Right lobe of liver (tissue), 6 donors: ENCODE measurements around the gene DLG2. TPM values are rescaled to one million over a fixed set of nuclear protein-coding genes. Genes with fewer than 3 reads are reported as not detected.

Source experiments
- ATAC-seq, 4 donors: fragments of 200-7000 bp; cut with Tn5 transposase; one replicate each; pipeline ENCODE4 v1.9.1; 2020; ENCODE audit warnings: mild to moderate bottlenecking in 4 of 4, moderate library complexity in 4 of 4
- DNase-seq, 3 donors: peaks; one replicate each; pipeline ENCODE4 v3.0.0-alpha.2; 2020
- H3K27ac ChIP-seq, 3 donors: fragments of 200-600 bp; one replicate each; pipeline ENCODE4 v1.8.0; 2022
- H3K27me3 ChIP-seq, 2 donors: fragments of 200-600 bp; one replicate each; pipeline ENCODE4 v1.8.0; 2022
- H3K36me3 ChIP-seq, 4 donors: fragments of 200-600 bp; sonication (generic) in 1 of 4; one replicate each; pipeline versions ENCODE4 v1.5.1 to v1.8.0; 2017 to 2022; ENCODE audit warnings: control low read depth in 1 of 4
- H3K4me1 ChIP-seq, 4 donors: fragments of 200-600 bp; sonication (generic) in 1 of 4; one replicate each; pipeline versions ENCODE4 v1.5.1 to v1.8.0; 2017 to 2022; ENCODE audit warnings: control low read depth in 1 of 4
- H3K4me3 ChIP-seq, 3 donors: fragments of 200-600 bp; one replicate each; pipeline ENCODE4 v1.8.0; 2022
- H3K9me3 ChIP-seq, 4 donors: fragments of 200-600 bp; sonication (generic) in 1 of 4; one replicate each; pipeline versions ENCODE4 v1.5.1 to v1.8.0; 2017 to 2022; ENCODE audit warnings: control low read depth in 1 of 4
- POLR2A ChIP-seq: fragments of 450-650 bp; IDR thresholded peaks from one replicate; pipeline ENCODE4 v1.6.1; 2017; ENCODE audit warnings: antibody characterized with exemption, mild to moderate bottlenecking
- WGBS: methylation state at CpG from one replicate; pipeline ENCODE4 v1.1.6; 2018; ENCODE audit warnings: low coverage, low lambda C conversion rate; ENCODE audit not compliant: insufficient coverage; ENCODE audit errors: missing lambda C conversion rate; 5-methylcytosine and 5-hydroxymethylcytosine counted together
- intact Hi-C, 2 donors: fragments of 100-400 bp; cut with DNase I; formaldehyde crosslinking; loops; one replicate each; pipeline versions ENCODE4 v1.11.2 to v1.14.1; 2022
- total RNA-seq, 6 experiments: library from RNA; depleted of rRNA in 2 of 6; stranded (reverse); fragments of >200 nt in 2 of 6; fragmentation: NEBNext Ultra II Directional in 3 of 6; extraction: Animal tissue kit (Norgen Biotek cat#: 25700) in 3 of 6; gene quantifications; one replicate each; pipeline versions ENCODE4 v1.1.0 to v1.2.4, GENCODE V29; 2016 to 2023
- TF ChIP-seq, protein P1 (sequence below), 4 donors: fragments of 200-600 bp in 3 of 4; fragments of 450-650 bp in 1 of 4; IDR thresholded peaks; one replicate each; pipeline versions ENCODE4 v1.5.1 to v1.8.0; 2016 to 2022; ENCODE audit warnings: antibody characterized with exemption in 4 of 4, mild to moderate bottlenecking in 2 of 4
- donor health status: DM: no; HTN: yes; CAD: no.
- donor health status: DM: no; HTN: no; CAD: no.
- donor health status: DM: no; HTN: no; CAD: no.
- donor health status: DM: no; HTN: yes; CAD: no.
- donor health status: DM: no; HTN: yes; CAD: no.

DLG2 gene
- total RNA-seq, 6 experiments from 2014 or later, result 1.2 to 6.4 (median 2.5) TPM

DNA sequence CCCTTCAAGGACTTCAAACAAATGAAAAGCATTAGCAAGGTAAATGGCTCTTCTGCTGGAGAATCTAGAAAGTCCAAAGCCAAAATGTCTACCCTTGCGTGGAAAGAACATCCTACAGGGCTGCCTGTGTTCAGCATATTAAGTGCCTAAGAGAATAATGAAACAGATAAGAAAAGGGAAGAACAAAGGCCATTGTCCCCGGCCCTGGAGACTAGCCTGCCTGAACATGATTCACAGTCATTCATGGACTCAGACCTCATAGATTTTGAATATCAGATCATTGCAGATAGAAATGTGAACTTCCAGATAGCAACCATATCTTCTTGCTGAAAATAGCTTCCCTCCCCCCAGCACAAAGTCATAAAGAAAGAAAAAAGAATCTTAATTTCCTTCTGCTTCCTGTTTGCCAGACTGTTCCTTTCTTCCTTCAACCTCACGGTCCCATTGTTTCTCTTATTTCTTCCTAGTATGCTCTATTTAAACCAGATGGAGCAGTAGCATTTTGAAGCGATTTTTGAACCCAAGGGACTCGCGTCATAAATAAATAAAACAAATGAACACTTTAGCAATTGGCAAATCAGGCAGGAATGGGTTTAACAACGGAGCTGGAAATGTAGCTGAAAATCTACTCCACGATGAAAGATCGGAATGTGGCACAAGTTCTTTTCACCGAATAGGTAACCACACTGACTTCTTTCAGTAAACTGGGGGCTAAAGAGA, 1932.8 kb downstream of the DLG2 start:
- WGBS, result 73% methylated on average over 9 of the region's 10 CpGs
- Histone ChIP-seq H3K27me3 (no peaks in the 10 kb centered on the region), H3K27ac (no peak overlapping the region), H3K4me1 (no peaks in the 10 kb centered on the region), H3K9me3 (no peaks in the 10 kb centered on the region), H3K4me3 (no peak overlapping the region), H3K36me3 (no peaks in the 10 kb centered on the region)
- intact Hi-C loops, result no loop called here
- no peak for DNase-seq
- ATAC-seq, result no peak
- no peak for TF ChIP-seq POLR2A
- TF ChIP-seq, protein P1, sequence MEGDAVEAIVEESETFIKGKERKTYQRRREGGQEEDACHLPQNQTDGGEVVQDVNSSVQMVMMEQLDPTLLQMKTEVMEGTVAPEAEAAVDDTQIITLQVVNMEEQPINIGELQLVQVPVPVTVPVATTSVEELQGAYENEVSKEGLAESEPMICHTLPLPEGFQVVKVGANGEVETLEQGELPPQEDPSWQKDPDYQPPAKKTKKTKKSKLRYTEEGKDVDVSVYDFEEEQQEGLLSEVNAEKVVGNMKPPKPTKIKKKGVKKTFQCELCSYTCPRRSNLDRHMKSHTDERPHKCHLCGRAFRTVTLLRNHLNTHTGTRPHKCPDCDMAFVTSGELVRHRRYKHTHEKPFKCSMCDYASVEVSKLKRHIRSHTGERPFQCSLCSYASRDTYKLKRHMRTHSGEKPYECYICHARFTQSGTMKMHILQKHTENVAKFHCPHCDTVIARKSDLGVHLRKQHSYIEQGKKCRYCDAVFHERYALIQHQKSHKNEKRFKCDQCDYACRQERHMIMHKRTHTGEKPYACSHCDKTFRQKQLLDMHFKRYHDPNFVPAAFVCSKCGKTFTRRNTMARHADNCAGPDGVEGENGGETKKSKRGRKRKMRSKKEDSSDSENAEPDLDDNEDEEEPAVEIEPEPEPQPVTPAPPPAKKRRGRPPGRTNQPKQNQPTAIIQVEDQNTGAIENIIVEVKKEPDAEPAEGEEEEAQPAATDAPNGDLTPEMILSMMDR (IDR thresholded peaks at IDR 0.05), result no peak

- Histone ChIP-seq H3K36me3 (no peaks in the 10 kb centered on the region), H3K4me3 (no peak overlapping the region), H3K4me1 (no peaks in the 10 kb centered on the region), H3K9me3 (no peaks in the 10 kb centered on the region), H3K27me3 (no peaks in the 10 kb centered on the region), H3K27ac (no peak overlapping the region)
- intact Hi-C loops, result no loop called here
- WGBS, result 73% methylated on average over 8 of the region's 8 CpGs
- no peak for TF ChIP-seq POLR2A
- TF ChIP-seq, protein P1 (IDR thresholded peaks at IDR 0.05), result no peak
- DNase-seq (no peak), ATAC-seq (no peak)
Observed at GRCh38 chr11:83693306-83693992, 1933.7 kb downstream of the DLG2 start.

DNA sequence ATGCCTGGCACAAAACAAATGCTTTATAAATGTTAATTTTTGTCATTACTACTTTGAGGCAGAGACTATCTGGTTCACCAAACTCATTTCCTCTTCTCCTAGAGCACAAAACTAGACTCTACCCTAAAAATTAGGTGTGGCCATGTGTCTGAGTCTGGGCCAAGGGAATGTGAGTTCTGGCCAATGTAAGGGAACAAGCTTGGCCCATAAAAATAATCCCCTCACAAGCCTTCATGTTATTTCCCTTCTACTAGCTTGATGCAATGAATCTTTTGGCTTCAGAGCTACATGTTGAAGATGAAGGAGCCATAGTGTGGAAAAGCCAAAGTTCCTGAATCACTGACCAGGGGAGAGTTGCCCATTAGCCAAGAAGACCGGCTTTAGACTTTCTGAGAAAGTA, 1934.5 kb downstream of the DLG2 start:
- DNase-seq, result no peak
- intact Hi-C loops, result no loop called here

GRCh38 chr11:83691451-83691950, 1935.6 kb downstream of the DLG2 start:
- Histone ChIP-seq H3K4me3 (no peak overlapping the region), H3K36me3 (no peaks in the 10 kb centered on the region), H3K4me1 (no peaks in the 10 kb centered on the region), H3K27me3 (no peaks in the 10 kb centered on the region), H3K9me3 (no peaks in the 10 kb centered on the region), H3K27ac (peak overlapping the region in 1 of 3 donors; percentile 11)
- TF ChIP-seq, protein P1 (IDR thresholded peaks at IDR 0.05), result no peak
- TF ChIP-seq POLR2A, result no peak
- DNase-seq, result peak in 2 of 3 donors; percentile 9 to 55
- intact Hi-C loops, result no loop called here
- ATAC-seq, result peak; percentile 71 to 98 (median 94)
- 38% methylated on average over 9 of the region's 9 CpGs for WGBS

More for the DNA sequence above, 1934.5 kb downstream of the DLG2 start:
- ATAC-seq, result no peak
- Histone ChIP-seq H3K9me3 (no peaks in the 10 kb centered on the region), H3K4me3 (no peak overlapping the region), H3K4me1 (no peaks in the 10 kb centered on the region), H3K27me3 (no peaks in the 10 kb centered on the region), H3K36me3 (no peaks in the 10 kb centered on the region), H3K27ac (no peak overlapping the region)
- 75% methylated on average over 1 of the region's 1 CpG for WGBS
- no peak for TF ChIP-seq POLR2A
- TF ChIP-seq, protein P1 (IDR thresholded peaks at IDR 0.05), result no peak
